IPS-11a (cell line): Measurements from ENCODE around the gene HTRA3.

Source experiments
- H3K4me3 ChIP-seq: one replicate; pipeline ENCODE4 v1.5.1; 2013; ENCODE audit warnings: low read depth, low read length, control low read depth

HTRA3 gene

GRCh38 chr4:8233672-8234484, 35.7 kb upstream of the HTRA3 start:
- no peak overlapping the region for H3K4me3 ChIP-seq

- no peak overlapping the region for H3K4me3 ChIP-seq
Observed at GRCh38 chr4:8234715-8235114, 34.8 kb upstream of the HTRA3 start.

GRCh38 chr4:8235224-8235623, 34.3 kb upstream of the HTRA3 start:
- H3K4me3 ChIP-seq, result no peak overlapping the region

GRCh38 chr4:8235686-8236085, 33.9 kb upstream of the HTRA3 start:
- no peak overlapping the region for H3K4me3 ChIP-seq

- no peak overlapping the region for H3K4me3 ChIP-seq
Observed at GRCh38 chr4:8236106-8236919, 33.2 kb upstream of the HTRA3 start.

GRCh38 chr4:8236920-8237195, 32.7 kb upstream of the HTRA3 start:
- H3K4me3 ChIP-seq, result no peak overlapping the region

- no peak overlapping the region for H3K4me3 ChIP-seq
Observed at GRCh38 chr4:8237256-8237989, 32.1 kb upstream of the HTRA3 start.

GRCh38 chr4:8238036-8238511, 31.5 kb upstream of the HTRA3 start:
- no peak overlapping the region for H3K4me3 ChIP-seq

GRCh38 chr4:8238515-8239053, 31.0 kb upstream of the HTRA3 start:
- H3K4me3 ChIP-seq, result no peak overlapping the region

- H3K4me3 ChIP-seq, result no peak overlapping the region
Observed at GRCh38 chr4:8239226-8239625, 30.3 kb upstream of the HTRA3 start.

- H3K4me3 ChIP-seq, result no peak overlapping the region
Observed at GRCh38 chr4:8239661-8240060, 29.9 kb upstream of the HTRA3 start.

- H3K4me3 ChIP-seq, result no peak overlapping the region
Observed at GRCh38 chr4:8240211-8241041, 29.1 kb upstream of the HTRA3 start.

GRCh38 chr4:8241211-8241779, 28.3 kb upstream of the HTRA3 start:
- H3K4me3 ChIP-seq, result no peak overlapping the region

GRCh38 chr4:8241895-8242696, 27.5 kb upstream of the HTRA3 start:
- H3K4me3 ChIP-seq, result no peak overlapping the region

- H3K4me3 ChIP-seq, result no peak overlapping the region
Observed at GRCh38 chr4:8242782-8243560, 26.6 kb upstream of the HTRA3 start.

GRCh38 chr4:8244001-8244757, 25.4 kb upstream of the HTRA3 start:
- H3K4me3 ChIP-seq, result no peak overlapping the region

GRCh38 chr4:8244931-8245460, 24.6 kb upstream of the HTRA3 start:
- H3K4me3 ChIP-seq, result no peak overlapping the region
